H1 (cell line): ENCODE measurements around the gene AGO3. TPM values are rescaled to one million over a fixed set of nuclear protein-coding genes. Genes with fewer than 3 reads are reported as not detected.

Experiments used
- ASH2L ChIP-seq: fragments of 200-600, 300-600 bp; sonication (generic); IDR thresholded peaks from one replicate; pipeline ENCODE4 v1.7.1; 2017; ENCODE audit warnings: low read length
- RFX5 ChIP-seq: IDR thresholded peaks from 2 replicates; pipeline ENCODE4 v1.6.1; 2011; ENCODE audit warnings: low read depth, low read length, improper control_type of control experiment, borderline replicate concordance
- polyA plus RNA-seq, 7 experiments: library from polyadenylated mRNA; depleted of rRNA in 3 of 7; stranded (reverse) in 5 of 7; unstranded in 2 of 7; fragments of >200 nt in 5 of 7; fragments of 200-250 nt in 2 of 7; gene quantifications; 1 replicate in 5 of 7; 2 replicates in 1 of 7; 4 replicates in 1 of 7; pipeline versions ENCODE4 v1.2.1 to v1.2.3, GENCODE V29; 2011 to 2013; ENCODE audit warnings: missing spikeins in 2 of 7, mixed read lengths in 2 of 7
- total RNA-seq: library from RNA; stranded (reverse); fragmentation: NEBNext Ultra II Directional; extraction: Animal tissue kit (Norgen Biotek cat#: 25700); gene quantifications from 2 replicates; pipeline ENCODE4 v1.2.1, GENCODE V29; 2021

Gene AGO3
- total and polyA plus RNA-seq, 2 of the 8 experiments (the other 6 are each of a cell fraction or from before 2014, with no cell fraction given), result 10.7 to 26.4 TPM

DNA sequence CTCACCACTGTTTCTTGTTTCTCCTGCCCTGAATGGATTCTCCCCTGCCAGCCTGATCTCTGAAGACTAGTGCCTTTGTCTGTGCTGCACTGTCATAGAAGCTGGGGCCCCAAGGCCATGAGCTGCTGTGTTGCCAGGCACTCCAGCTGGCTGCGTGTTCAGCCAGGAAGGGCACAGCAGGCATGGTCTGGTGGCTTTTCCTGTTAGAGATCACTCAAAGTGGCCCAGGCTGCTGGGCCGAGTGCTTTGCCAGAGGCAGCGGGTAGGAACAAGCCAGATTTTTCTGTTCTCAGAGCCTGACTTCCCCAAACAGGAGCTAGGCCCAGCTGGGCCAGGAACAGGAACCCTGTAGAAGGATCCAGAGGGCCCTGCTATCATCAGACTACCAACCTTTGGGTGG is 163.0 kb downstream of the AGO3 start (continued):
- TF ChIP-seq RFX5 (no peak), ASH2L (no peak)
